ENCODE results near the gene TRIM3. TPM values are rescaled to one million over a fixed set of nuclear protein-coding genes. Genes with fewer than 3 reads are reported as not detected.
"Not testable (repeated sequence)": the region's sequence is repeated elsewhere in the genome, so short reads cannot be mapped to it uniquely, and the experiment has no call there.

Gene TRIM3
- total RNA-seq, result 10 to 100 TPM; 28.0 to 57.8 (median 48.4) TPM
- long read RNA-seq, donor 1, transcript TRIM3-201 (12 exons, 2,879 nt), result major isoform, 28 of 67 reads
- long read RNA-seq, donor 1, partial matches to known transcripts, result 7 of 67 reads
- long read RNA-seq, donor 1, other reads (novel, unspliced or antisense), result 26 of 67 reads
- long read RNA-seq, donor 2, partial matches to known transcripts, result 0 of 2 reads
- long read RNA-seq, donor 2, other reads (novel, unspliced or antisense), result 0 of 2 reads

DNA sequence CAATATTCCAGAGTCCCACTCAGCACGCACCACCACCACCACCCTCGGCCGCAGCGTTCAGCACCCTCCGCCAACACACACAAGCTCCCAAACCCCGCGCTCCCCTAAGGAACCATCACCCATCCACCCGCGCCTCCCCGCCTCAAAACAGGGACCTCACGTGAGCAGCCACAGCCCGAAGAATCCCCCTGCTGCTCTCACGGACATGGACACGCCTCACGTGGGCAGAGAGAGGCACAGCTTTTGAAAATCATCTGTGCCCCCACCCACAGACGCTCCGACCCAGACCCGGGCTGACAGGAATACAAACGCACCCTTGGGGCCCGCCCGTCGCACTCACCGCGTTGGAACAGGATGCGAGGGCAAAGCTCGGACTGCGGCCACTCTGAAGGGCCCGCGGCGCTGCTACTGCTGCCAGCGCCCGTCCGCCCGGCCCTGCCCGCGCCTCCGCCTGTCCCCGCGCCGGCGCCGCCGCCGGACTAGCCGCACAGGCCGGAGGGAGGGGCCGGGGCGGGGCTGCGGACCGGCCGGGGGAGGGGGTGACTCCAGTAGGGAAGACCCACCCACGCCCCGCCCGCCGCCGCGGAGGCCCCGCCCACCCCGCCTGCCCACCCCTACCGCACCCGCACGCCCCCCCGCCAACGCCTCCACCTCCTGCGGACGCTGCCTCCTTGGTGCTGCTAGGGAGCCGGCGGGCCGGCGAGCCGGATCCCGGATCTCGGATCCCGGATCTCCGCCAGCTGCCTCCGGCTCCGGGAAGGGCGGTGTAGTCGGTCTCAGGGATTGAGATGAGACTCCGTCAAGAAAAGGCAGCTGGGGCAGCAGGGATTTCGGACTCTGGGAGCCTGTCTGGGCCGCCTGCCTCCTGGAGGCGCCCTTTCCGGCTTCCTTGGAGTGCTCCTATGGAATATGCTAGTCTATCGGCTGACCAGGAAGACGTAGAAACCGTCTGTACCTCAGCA, at the start of gene TRIM3:
Gene TRIM3, minus strand, starts transcription at position 491 of the 962 bp plus-strand sequence. CDS start 8,246 bp downstream, outside the sequence.
- Histone ChIP-seq H3K4me3 (peak within 1 kb of the TSS; percentile 40), H3K4me1 (ENCODE audit: low read depth) (peaks cover 28% of the 10 kb centered on the region), H3K36me3 (ENCODE audit: low read depth) (peaks cover 5% of the 10 kb centered on the region), H3K9me3 (no peaks in the 10 kb centered on the region)
- intact Hi-C loops (cut with DNase I, micrococcal nuclease), result no loop called here
- ATAC-seq (peak; percentile 88), DNase-seq (peak; percentile 96 to 98 (median 97))
- TF ChIP-seq, protein P1, sequence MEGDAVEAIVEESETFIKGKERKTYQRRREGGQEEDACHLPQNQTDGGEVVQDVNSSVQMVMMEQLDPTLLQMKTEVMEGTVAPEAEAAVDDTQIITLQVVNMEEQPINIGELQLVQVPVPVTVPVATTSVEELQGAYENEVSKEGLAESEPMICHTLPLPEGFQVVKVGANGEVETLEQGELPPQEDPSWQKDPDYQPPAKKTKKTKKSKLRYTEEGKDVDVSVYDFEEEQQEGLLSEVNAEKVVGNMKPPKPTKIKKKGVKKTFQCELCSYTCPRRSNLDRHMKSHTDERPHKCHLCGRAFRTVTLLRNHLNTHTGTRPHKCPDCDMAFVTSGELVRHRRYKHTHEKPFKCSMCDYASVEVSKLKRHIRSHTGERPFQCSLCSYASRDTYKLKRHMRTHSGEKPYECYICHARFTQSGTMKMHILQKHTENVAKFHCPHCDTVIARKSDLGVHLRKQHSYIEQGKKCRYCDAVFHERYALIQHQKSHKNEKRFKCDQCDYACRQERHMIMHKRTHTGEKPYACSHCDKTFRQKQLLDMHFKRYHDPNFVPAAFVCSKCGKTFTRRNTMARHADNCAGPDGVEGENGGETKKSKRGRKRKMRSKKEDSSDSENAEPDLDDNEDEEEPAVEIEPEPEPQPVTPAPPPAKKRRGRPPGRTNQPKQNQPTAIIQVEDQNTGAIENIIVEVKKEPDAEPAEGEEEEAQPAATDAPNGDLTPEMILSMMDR (IDR thresholded peaks at IDR 0.05), result no peak

DNA sequence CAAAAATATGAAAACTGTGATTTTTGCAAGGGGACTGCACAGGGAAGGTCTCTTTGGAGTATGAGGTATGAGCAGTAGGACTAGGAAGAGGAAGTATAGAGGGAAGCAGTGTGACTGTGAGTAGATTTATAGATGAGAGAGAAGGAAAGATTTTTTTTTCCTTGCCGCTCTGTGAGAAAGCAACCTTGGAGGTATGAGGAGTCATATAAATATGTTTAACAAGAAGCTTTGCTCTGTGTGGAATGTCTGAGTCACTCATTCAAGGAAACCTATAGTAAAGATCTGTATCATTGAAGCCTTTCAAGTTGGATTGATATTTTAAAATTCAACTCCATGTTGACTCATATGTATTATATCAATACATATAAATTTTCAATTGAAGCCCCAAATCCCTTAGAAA, 49.5 kb upstream of the TRIM3 start:
- Histone ChIP-seq H3K9me3 (no peaks in the 10 kb centered on the region), H3K4me3 (no peak overlapping the region), H3K36me3 (ENCODE audit: low read depth) (no peaks in the 10 kb centered on the region), H3K4me1 (ENCODE audit: low read depth) (no peaks in the 10 kb centered on the region)
- TF ChIP-seq, protein P1 (IDR thresholded peaks at IDR 0.05), result no peak
- ATAC-seq (peak; percentile 89), DNase-seq (no peak)
- intact Hi-C loops (cut with DNase I, micrococcal nuclease), result no loop called here

DNA sequence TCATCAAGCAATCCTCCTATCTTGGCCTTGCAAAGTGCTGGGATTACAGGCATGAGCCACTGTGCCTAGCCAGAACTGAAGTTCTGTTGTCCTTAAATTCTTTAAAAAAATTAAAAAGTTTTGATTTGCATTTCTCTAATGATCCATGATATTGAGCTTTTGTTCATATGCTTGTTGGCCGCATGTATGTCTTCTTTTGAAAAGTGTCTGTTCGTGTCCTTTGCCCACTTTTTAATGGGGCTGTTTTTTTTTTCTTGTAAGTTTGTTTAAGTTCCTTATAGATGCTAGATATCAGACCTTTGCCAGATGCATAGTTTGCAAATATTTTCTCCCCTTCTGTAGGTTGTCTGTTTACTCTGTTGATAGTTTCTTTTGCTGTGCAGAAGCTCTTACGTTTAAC, 48.2 kb upstream of the TRIM3 start:
- H3K4me1 ChIP-seq (ENCODE audit: low read depth); H3K36me3 ChIP-seq (ENCODE audit: low read depth); DNase-seq; intact Hi-C loops (cut with DNase I, micrococcal nuclease); ATAC-seq; H3K4me3 ChIP-seq; H3K9me3 ChIP-seq: not testable (repeated sequence)

DNA sequence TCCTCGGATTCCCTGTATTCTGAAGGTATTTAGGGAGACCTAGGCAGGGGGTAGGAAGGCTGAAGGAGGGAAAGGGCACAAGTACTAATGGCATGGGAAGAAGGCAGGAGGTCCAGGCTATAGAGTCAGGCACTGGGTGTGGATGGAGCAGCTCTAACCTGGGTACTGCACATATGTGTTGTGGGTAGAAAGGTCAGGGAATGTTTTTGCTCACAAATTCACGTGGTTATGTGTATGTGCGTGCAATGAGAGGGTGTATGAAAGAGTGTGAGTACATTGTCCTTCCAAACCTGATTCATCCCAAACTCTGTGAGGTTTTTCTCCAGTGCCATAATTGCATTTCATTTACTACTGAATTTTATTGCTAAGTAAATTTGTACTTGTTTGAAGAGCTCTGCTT, 46.5 kb upstream of the TRIM3 start:
- TF ChIP-seq, protein P1 (IDR thresholded peaks at IDR 0.05), result no peak
- intact Hi-C loops (cut with DNase I, micrococcal nuclease), result no loop called here
- H3K4me3 ChIP-seq, result no peak overlapping the region
- DNase-seq (no peak), ATAC-seq (peak; percentile 69)
- no peaks in the 10 kb centered on the region for H3K9me3 ChIP-seq
- H3K36me3 ChIP-seq (ENCODE audit: low read depth), result no peaks in the 10 kb centered on the region
- no peaks in the 10 kb centered on the region for H3K4me1 ChIP-seq (ENCODE audit: low read depth)

DNA sequence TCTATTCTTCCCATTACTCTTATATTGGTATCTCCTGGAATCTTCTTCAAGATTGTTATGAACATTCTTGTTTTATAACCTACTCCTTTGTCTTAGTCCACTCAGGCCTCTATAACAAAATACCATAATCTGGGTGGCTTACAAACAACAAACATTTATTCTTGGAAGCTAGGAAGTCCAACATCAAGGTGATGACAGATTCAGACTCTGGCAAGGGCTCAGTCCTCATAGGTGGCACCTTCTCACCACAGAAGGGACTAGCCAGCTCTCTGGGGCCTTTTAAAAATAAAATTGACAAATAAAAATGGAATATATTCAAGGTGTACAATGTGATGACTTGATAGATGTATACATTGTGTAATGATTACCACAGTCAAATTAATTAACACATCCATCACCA, 43.1 kb upstream of the TRIM3 start:
- TF ChIP-seq, protein P1 (IDR thresholded peaks at IDR 0.05), result no peak
- DNase-seq, result no peak
- intact Hi-C loops (cut with DNase I, micrococcal nuclease), result no loop called here
- ATAC-seq, result no peak
- no peaks in the 10 kb centered on the region for H3K9me3 ChIP-seq
- no peaks in the 10 kb centered on the region for H3K36me3 ChIP-seq (ENCODE audit: low read depth)
- H3K4me3 ChIP-seq, result no peak overlapping the region
- H3K4me1 ChIP-seq (ENCODE audit: low read depth), result no peaks in the 10 kb centered on the region

Measured in mucosa of descending colon (tissue), 3 donors.